Measurements from ENCODE around the gene PRR23B.

The PRR23B gene

GRCh38 chr3:138972941-138973340, 47.8 kb downstream of the PRR23B start:
- no CpG with 5 or more reads among the region's 5 CpGs for WGBS, 2 donors (ENCODE audit: extremely low coverage in 2 of 2, insufficient read length in 2 of 2, insufficient replicate concordance in 1 of 2)
- H2BK15ac ChIP-seq (ENCODE audit: low read length): peak overlapping the region; percentile 45
- no peak overlapping the region for H3K4me2 ChIP-seq (ENCODE audit: insufficient read depth, low read length, poor library complexity, severe bottlenecking)

GRCh38 chr3:138971766-138972320, 48.9 kb downstream of the PRR23B start:
- WGBS, 2 donors (ENCODE audit: extremely low coverage in 2 of 2, insufficient read length in 2 of 2, insufficient replicate concordance in 1 of 2): no CpG with 5 or more reads among the region's 6 CpGs

More at GRCh38 chr3:138972941-138973340, 47.8 kb downstream of the PRR23B start:
- no peak for DNase-seq (ENCODE audit: low spot score)
- H3K4me3 ChIP-seq (ENCODE audit: low read length in 2 of 2): no peak overlapping the region
- H3K36me3 ChIP-seq (replicated peaks in 1 of 2; ENCODE audit: control insufficient read depth in 2 of 2, insufficient read depth in 2 of 2, low read length in 2 of 2): no peaks in the 10 kb centered on the region
- no peaks in the 10 kb centered on the region for H3K79me1 ChIP-seq (ENCODE audit: low read depth, low read length)
- H3K9me3 ChIP-seq (replicated peaks in 1 of 2; ENCODE audit: control insufficient read depth in 2 of 2, insufficient read depth in 1 of 2, low read depth in 1 of 2, low read length in 2 of 2): no peaks in the 10 kb centered on the region
- H3K18ac ChIP-seq (ENCODE audit: low read length): no peak overlapping the region
- H3K4me1 ChIP-seq (ENCODE audit: control insufficient read depth in 2 of 2, insufficient read depth in 1 of 2, low read depth in 1 of 2, low read length in 2 of 2): peaks cover 0 to 5% of the 10 kb centered on the region in 2 donors
- peak overlapping the region; percentile 32 for H3K23ac ChIP-seq (ENCODE audit: low read depth, low read length, poor library complexity)
- H3K4ac ChIP-seq (ENCODE audit: low read length): no peak overlapping the region
- H4K91ac ChIP-seq (ENCODE audit: low read depth, low read length, poor library complexity): no peak overlapping the region
- no peak overlapping the region for H2BK12ac ChIP-seq (ENCODE audit: low read length)
- H2BK5ac ChIP-seq (ENCODE audit: low read length): no peak overlapping the region
- no peak overlapping the region for H3K14ac ChIP-seq (ENCODE audit: low read length)
- no peak overlapping the region for H3K27ac ChIP-seq (replicated peaks; ENCODE audit: low read length)
- no peak overlapping the region for H2BK120ac ChIP-seq (ENCODE audit: low read depth, low read length)
- no peak overlapping the region for H2AK5ac ChIP-seq (ENCODE audit: low read depth, low read length)
- no peak overlapping the region for H2AFZ ChIP-seq (ENCODE audit: low read length)
- H4K8ac ChIP-seq (ENCODE audit: low read depth, low read length): no peak overlapping the region
- H3K27me3 ChIP-seq (ENCODE audit: control insufficient read depth in 3 of 3, insufficient read depth in 3 of 3, low read depth in 1 of 3, low read length in 3 of 3): no peaks in the 10 kb centered on the region
- H3K9ac ChIP-seq (ENCODE audit: low read depth, low read length, poor library complexity): no peak overlapping the region

More at GRCh38 chr3:138971766-138972320, 48.9 kb downstream of the PRR23B start:
- Histone ChIP-seq H2AFZ (ENCODE audit: low read length) (no peak overlapping the region), H3K9me3 (replicated peaks in 1 of 2; ENCODE audit: control insufficient read depth in 2 of 2, insufficient read depth in 1 of 2, low read depth in 1 of 2, low read length in 2 of 2) (no peaks in the 10 kb centered on the region), H3K4me2 (ENCODE audit: insufficient read depth, low read length, poor library complexity, severe bottlenecking) (no peak overlapping the region), H3K9ac (ENCODE audit: low read depth, low read length, poor library complexity) (no peak overlapping the region), H2AK5ac (ENCODE audit: low read depth, low read length) (no peak overlapping the region), H3K4me1 (ENCODE audit: control insufficient read depth in 2 of 2, insufficient read depth in 1 of 2, low read depth in 1 of 2, low read length in 2 of 2) (peaks cover 0 to 5% of the 10 kb centered on the region in 2 donors), H3K18ac (ENCODE audit: low read length) (no peak overlapping the region), H4K8ac (ENCODE audit: low read depth, low read length) (no peak overlapping the region), H3K27me3 (ENCODE audit: control insufficient read depth in 3 of 3, insufficient read depth in 3 of 3, low read depth in 1 of 3, low read length in 3 of 3) (no peaks in the 10 kb centered on the region), H3K79me1 (ENCODE audit: low read depth, low read length) (no peaks in the 10 kb centered on the region), H3K27ac (replicated peaks; ENCODE audit: low read length) (no peak overlapping the region), H3K23ac (ENCODE audit: low read depth, low read length, poor library complexity) (no peak overlapping the region), H4K91ac (ENCODE audit: low read depth, low read length, poor library complexity) (no peak overlapping the region), H2BK12ac (ENCODE audit: low read length) (no peak overlapping the region), H3K4ac (ENCODE audit: low read length) (no peak overlapping the region), H2BK120ac (ENCODE audit: low read depth, low read length) (no peak overlapping the region), H3K36me3 (replicated peaks in 1 of 2; ENCODE audit: control insufficient read depth in 2 of 2, insufficient read depth in 2 of 2, low read length in 2 of 2) (no peaks in the 10 kb centered on the region), H3K14ac (ENCODE audit: low read length) (no peak overlapping the region), H2BK5ac (ENCODE audit: low read length) (no peak overlapping the region), H2BK15ac (ENCODE audit: low read length) (no peak overlapping the region), H3K4me3 (ENCODE audit: low read length in 2 of 2) (no peak overlapping the region)
- DNase-seq (ENCODE audit: low spot score): no peak

Data from neuronal stem cell (in vitro differentiated cells).